ENCODE results near the gene RNF207.

DNA sequence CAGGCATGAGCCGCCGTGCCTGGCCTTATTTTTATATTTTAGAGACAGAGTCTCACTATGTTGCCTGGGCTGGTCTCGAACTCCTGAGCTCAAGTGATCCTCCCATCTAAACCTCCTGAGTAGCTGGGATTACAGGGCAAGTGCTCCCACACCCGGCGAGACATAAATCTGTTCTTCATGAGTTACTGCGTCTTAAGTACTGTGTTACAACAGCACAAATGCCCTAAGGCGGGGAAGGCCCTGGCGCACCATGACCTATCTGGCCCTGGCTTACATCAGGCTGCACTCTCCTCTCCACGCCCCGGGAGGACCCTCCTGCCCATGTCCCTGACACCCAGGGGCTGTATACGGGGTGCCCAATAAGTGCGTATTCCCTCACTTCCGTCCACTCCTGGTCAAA is 50.7 kb downstream of the RNF207 start:
- TF ChIP-seq, protein P1, sequence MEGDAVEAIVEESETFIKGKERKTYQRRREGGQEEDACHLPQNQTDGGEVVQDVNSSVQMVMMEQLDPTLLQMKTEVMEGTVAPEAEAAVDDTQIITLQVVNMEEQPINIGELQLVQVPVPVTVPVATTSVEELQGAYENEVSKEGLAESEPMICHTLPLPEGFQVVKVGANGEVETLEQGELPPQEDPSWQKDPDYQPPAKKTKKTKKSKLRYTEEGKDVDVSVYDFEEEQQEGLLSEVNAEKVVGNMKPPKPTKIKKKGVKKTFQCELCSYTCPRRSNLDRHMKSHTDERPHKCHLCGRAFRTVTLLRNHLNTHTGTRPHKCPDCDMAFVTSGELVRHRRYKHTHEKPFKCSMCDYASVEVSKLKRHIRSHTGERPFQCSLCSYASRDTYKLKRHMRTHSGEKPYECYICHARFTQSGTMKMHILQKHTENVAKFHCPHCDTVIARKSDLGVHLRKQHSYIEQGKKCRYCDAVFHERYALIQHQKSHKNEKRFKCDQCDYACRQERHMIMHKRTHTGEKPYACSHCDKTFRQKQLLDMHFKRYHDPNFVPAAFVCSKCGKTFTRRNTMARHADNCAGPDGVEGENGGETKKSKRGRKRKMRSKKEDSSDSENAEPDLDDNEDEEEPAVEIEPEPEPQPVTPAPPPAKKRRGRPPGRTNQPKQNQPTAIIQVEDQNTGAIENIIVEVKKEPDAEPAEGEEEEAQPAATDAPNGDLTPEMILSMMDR (IDR thresholded peaks at IDR 0.05): no peak
- TF ChIP-seq POLR2A (IDR thresholded peaks at IDR 0.05): no peak
- no peak for TF ChIP-seq POLR2AphosphoS5 (IDR thresholded peaks at IDR 0.05)
